PC-3 (cell line): ENCODE measurements around the gene CDC42BPB.

Experiments used
- EZH2phosphoT487 ChIP-seq: fragments of 300-600 bp; sonication (generic); IDR thresholded peaks from 2 replicates; pipeline ENCODE4 v1.6.1; 2018; ENCODE audit warnings: mild to moderate bottlenecking, antibody characterized with exemption, low read length, borderline replicate concordance
- TF ChIP-seq, protein P1 (sequence below): fragments of 300-600 bp; sonication (generic); conservative IDR thresholded peaks from 2 replicates; pipeline ENCODE4 v1.5.1; 2017; ENCODE audit warnings: antibody characterized with exemption, low read depth, mild to moderate bottlenecking, low read length

DNA sequence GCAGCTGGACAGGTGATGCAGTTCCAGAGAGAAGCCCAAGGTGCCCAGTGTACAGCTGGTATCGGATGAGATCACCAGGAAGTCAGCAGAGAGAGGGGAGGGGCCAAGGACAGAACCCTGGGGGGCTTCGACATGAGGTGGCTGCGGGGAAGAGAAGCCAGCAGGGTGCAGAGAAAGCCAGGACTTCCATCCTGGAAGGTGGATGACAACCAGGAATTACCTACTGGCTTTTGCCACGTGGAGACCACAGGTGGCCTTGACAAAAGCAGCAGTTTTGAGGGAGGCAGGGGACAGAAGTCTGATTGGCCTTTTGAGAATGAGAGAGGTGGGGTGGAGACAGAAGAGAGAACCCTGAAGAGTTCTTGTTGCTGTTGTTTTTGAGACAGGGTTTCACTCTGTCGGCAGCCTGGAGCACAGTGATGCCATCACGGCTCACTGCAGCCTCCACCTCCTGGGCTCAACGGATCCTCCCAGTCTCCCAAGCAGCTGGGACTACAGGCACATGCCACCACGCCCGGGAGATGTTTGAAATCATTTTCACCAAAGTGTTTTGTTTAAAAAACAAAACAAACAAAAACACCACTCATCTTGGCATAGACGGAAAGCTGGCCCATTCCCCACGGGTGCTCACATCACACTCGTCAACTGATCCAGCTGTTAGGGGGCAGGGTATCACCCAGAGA lies 35.2 kb downstream of the CDC42BPB start:
- TF ChIP-seq EZH2phosphoT487: no peak
- TF ChIP-seq, protein P1, sequence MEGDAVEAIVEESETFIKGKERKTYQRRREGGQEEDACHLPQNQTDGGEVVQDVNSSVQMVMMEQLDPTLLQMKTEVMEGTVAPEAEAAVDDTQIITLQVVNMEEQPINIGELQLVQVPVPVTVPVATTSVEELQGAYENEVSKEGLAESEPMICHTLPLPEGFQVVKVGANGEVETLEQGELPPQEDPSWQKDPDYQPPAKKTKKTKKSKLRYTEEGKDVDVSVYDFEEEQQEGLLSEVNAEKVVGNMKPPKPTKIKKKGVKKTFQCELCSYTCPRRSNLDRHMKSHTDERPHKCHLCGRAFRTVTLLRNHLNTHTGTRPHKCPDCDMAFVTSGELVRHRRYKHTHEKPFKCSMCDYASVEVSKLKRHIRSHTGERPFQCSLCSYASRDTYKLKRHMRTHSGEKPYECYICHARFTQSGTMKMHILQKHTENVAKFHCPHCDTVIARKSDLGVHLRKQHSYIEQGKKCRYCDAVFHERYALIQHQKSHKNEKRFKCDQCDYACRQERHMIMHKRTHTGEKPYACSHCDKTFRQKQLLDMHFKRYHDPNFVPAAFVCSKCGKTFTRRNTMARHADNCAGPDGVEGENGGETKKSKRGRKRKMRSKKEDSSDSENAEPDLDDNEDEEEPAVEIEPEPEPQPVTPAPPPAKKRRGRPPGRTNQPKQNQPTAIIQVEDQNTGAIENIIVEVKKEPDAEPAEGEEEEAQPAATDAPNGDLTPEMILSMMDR: no peak
